Neural cell (in vitro differentiated cells): ENCODE results near the gene PRMT2. TPM values are rescaled to one million over a fixed set of nuclear protein-coding genes. Genes with fewer than 3 reads are reported as not detected.

Experiments used
- H2AFZ ChIP-seq: fragments of 200-600, 300-800 bp; sonication (generic), shearing (Covaris generic); 2 replicates; pipeline ENCODE4 v1.6.0; 2014; ENCODE audit warnings: low read depth, mild to moderate bottlenecking, antibody characterized with exemption, low read length, moderate library complexity
- H3F3A ChIP-seq: fragments of 200-600 bp; shearing (Covaris generic); 2 replicates; pipeline ENCODE4 v1.6.1; 2016; ENCODE audit warnings: mild to moderate bottlenecking, moderate library complexity, mixed read lengths, antibody characterized with exemption, low read length; ENCODE audit not compliant: insufficient read depth, poor library complexity, severe bottlenecking
- H3K27ac ChIP-seq: fragments of 200-600, 300-800 bp; sonication (generic), shearing (Covaris generic); 2 replicates; pipeline ENCODE4 v1.5.1; 2014; ENCODE audit warnings: mild to moderate bottlenecking, low read length, moderate library complexity
- H3K27me3 ChIP-seq: fragments of 300-800, 200-600 bp; sonication (generic), shearing (Covaris generic); 2 replicates; pipeline ENCODE4 v1.6.0; 2014; ENCODE audit warnings: mild to moderate bottlenecking, low read depth, low read length, moderate library complexity; ENCODE audit not compliant: insufficient read depth
- H3K36me3 ChIP-seq: fragments of 300-800, 200-600 bp; sonication (generic), shearing (Covaris generic); 2 replicates; pipeline ENCODE4 v1.5.1; 2014; ENCODE audit warnings: mild to moderate bottlenecking, antibody characterized with exemption, low read length, moderate library complexity; ENCODE audit not compliant: insufficient read depth
- H3K4me2 ChIP-seq: fragments of 300-800, 200-600 bp; sonication (generic), shearing (Covaris generic); 2 replicates; pipeline ENCODE4 v1.6.0; 2014; ENCODE audit warnings: mild to moderate bottlenecking, low read length
- H3K4me3 ChIP-seq: fragments of 300-800, 200-600 bp; sonication (generic), shearing (Covaris generic); 2 replicates; pipeline ENCODE4 v1.5.1; 2014; ENCODE audit warnings: mild to moderate bottlenecking, low read length, moderate library complexity
- H3K79me2 ChIP-seq: fragments of 200-600 bp; shearing (Covaris generic); replicated peaks from 2 replicates; pipeline ENCODE4 v1.6.0; 2014; ENCODE audit warnings: mild to moderate bottlenecking, low read length, moderate library complexity; ENCODE audit not compliant: insufficient read depth
- H3K9ac ChIP-seq: fragments of 300-800, 200-600 bp; sonication (generic), shearing (Covaris generic); 2 replicates; pipeline ENCODE4 v1.6.1; 2016; ENCODE audit warnings: mild to moderate bottlenecking, low read length, mixed read lengths
- H3K9me2 ChIP-seq: fragments of 200-600 bp; shearing (Covaris generic); 2 replicates; pipeline ENCODE4 v1.6.1; 2016; ENCODE audit warnings: mild to moderate bottlenecking, low read length, mixed read lengths; ENCODE audit not compliant: insufficient read depth
- H3K9me3 ChIP-seq: fragments of 200-600, 300-800 bp; sonication (generic), shearing (Covaris generic); 2 replicates; pipeline ENCODE4 v1.6.1; 2016; ENCODE audit warnings: mild to moderate bottlenecking, mixed run types, low read length, moderate library complexity, mixed read lengths
- H4K20me1 ChIP-seq: fragments of 200-600 bp; shearing (Covaris generic); 2 replicates; pipeline ENCODE4 v1.6.1; 2016; ENCODE audit warnings: mild to moderate bottlenecking, mixed run types; ENCODE audit not compliant: insufficient read depth
- CTCF ChIP-seq: fragments of 450-650 bp; IDR thresholded peaks from 2 replicates; pipeline ENCODE4 v1.5.1; 2014; ENCODE audit warnings: antibody characterized with exemption, mild to moderate bottlenecking, moderate library complexity; ENCODE audit not compliant: poor library complexity, severe bottlenecking
- EP300 ChIP-seq: fragments of 450-650 bp; conservative IDR thresholded peaks from 2 replicates; pipeline ENCODE4 v1.6.1; 2014; ENCODE audit warnings: antibody characterized with exemption, mild to moderate bottlenecking, moderate library complexity; ENCODE audit not compliant: poor library complexity, severe bottlenecking
- EZH2 ChIP-seq: fragments of 200-600, 300-800 bp; shearing (Covaris generic), sonication (generic); IDR thresholded peaks from 2 replicates; pipeline ENCODE4 v1.6.1; 2014; ENCODE audit warnings: antibody characterized with exemption, low read length, borderline replicate concordance, mild to moderate bottlenecking; ENCODE audit not compliant: insufficient read depth, poor library complexity, severe bottlenecking
- MXI1 ChIP-seq: fragments of 450-650 bp; conservative IDR thresholded peaks from 2 replicates; pipeline ENCODE4 v1.6.1; 2014; ENCODE audit warnings: antibody characterized with exemption, mild to moderate bottlenecking; ENCODE audit not compliant: poor library complexity, severe bottlenecking
- POLR2AphosphoS5 ChIP-seq: IDR thresholded peaks from 2 replicates; pipeline ENCODE4 v1.6.1; 2012
- RAD21 ChIP-seq: fragments of 450-650 bp; conservative IDR thresholded peaks from 2 replicates; pipeline ENCODE4 v1.6.1; 2014; ENCODE audit warnings: antibody characterized with exemption, mild to moderate bottlenecking, moderate library complexity
- REST ChIP-seq: IDR thresholded peaks from 2 replicates; pipeline ENCODE4 v1.6.1; 2012; ENCODE audit warnings: borderline replicate concordance
- SMC3 ChIP-seq: fragments of 450-650 bp; conservative IDR thresholded peaks from 2 replicates; pipeline ENCODE4 v1.6.1; 2014; ENCODE audit warnings: antibody characterized with exemption, mild to moderate bottlenecking, moderate library complexity; ENCODE audit not compliant: poor library complexity
- TAF1 ChIP-seq: IDR thresholded peaks from 2 replicates; pipeline ENCODE4 v1.6.1; 2012; ENCODE audit warnings: low read depth
- polyA plus RNA-seq: library from polyadenylated mRNA; depleted of rRNA; stranded (reverse); fragments of >200 nt; gene quantifications from 2 replicates; pipeline ENCODE4 v1.2.3, GENCODE V29; 2014

The PRMT2 gene
- polyA plus RNA-seq, 1 donor from 2014 or later = 313 TPM

DNA sequence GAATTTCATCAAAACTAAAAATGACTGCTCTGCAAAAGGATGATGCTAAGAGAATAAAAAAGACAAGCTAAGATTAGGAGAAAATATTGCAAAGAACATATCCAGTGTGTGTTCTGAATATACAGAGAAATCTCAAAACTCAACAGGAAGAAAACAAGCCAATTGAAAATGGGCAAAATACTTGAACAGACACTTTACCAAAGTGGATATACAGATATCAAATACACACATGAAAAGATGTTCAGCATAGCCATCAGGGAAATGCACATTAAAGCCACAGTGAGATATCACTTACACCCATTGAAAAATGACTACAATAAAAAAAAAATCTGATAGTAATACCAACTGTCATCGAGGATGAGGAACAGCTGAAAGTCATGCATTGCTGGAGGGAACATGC is 21.3 kb downstream of the PRMT2 start:
- H3F3A ChIP-seq = no peaks in the 10 kb centered on the region
- H3K9me2 ChIP-seq = no peaks in the 10 kb centered on the region
- no peak overlapping the region for H2AFZ ChIP-seq
- no peak overlapping the region for H3K9ac ChIP-seq
- peaks cover 4% of the 10 kb centered on the region for H3K9me3 ChIP-seq
- peaks cover 48% of the 10 kb centered on the region for H3K36me3 ChIP-seq
- no peaks in the 10 kb centered on the region for H4K20me1 ChIP-seq
- no peaks in the 10 kb centered on the region for H3K27me3 ChIP-seq
- H3K4me2 ChIP-seq = no peak overlapping the region
- no peak for TF ChIP-seq EZH2
- TF ChIP-seq SMC3 = no peak
- TF ChIP-seq REST = no peak
- TF ChIP-seq RAD21 = no peak
- no peak for TF ChIP-seq MXI1
- TF ChIP-seq CTCF = no peak
- no peak for TF ChIP-seq TAF1
- no peak for TF ChIP-seq EP300
- no peak for TF ChIP-seq POLR2AphosphoS5
- H3K79me2 ChIP-seq = no peaks in the 10 kb centered on the region
- no peak overlapping the region for H3K27ac ChIP-seq
- H3K4me3 ChIP-seq = no peak overlapping the region

GRCh38 chr21:46660505-46660904 is 25.0 kb downstream of the PRMT2 start:
- Histone ChIP-seq H3K4me2 (no peak overlapping the region), H3K36me3 (peaks cover 28% of the 10 kb centered on the region), H3K4me3 (no peak overlapping the region), H3K79me2 (no peaks in the 10 kb centered on the region), H3F3A (no peaks in the 10 kb centered on the region), H3K9me3 (peaks cover 4% of the 10 kb centered on the region), H4K20me1 (no peaks in the 10 kb centered on the region), H3K9me2 (no peaks in the 10 kb centered on the region), H3K27ac (no peak overlapping the region), H3K9ac (no peak overlapping the region), H3K27me3 (no peaks in the 10 kb centered on the region), H2AFZ (no peak overlapping the region)
- TF ChIP-seq EZH2 (no peak), MXI1 (no peak), RAD21 (no peak), CTCF (no peak), REST (no peak), TAF1 (no peak), POLR2AphosphoS5 (no peak), SMC3 (no peak), EP300 (no peak)
